GM10266 (cell line): ENCODE data around the gene CETN1.

Experiments
- DNase-seq: peaks from one replicate; pipeline ENCODE4 v3.0.0; 2012; ENCODE audit errors: extremely low spot score
- CTCF ChIP-seq: IDR thresholded peaks from 2 replicates; pipeline ENCODE4 v1.5.1; 2012; ENCODE audit warnings: mild to moderate bottlenecking, low read depth; ENCODE audit not compliant: control insufficient read depth, insufficient read depth; ENCODE audit errors: missing control alignments

Gene CETN1

DNA sequence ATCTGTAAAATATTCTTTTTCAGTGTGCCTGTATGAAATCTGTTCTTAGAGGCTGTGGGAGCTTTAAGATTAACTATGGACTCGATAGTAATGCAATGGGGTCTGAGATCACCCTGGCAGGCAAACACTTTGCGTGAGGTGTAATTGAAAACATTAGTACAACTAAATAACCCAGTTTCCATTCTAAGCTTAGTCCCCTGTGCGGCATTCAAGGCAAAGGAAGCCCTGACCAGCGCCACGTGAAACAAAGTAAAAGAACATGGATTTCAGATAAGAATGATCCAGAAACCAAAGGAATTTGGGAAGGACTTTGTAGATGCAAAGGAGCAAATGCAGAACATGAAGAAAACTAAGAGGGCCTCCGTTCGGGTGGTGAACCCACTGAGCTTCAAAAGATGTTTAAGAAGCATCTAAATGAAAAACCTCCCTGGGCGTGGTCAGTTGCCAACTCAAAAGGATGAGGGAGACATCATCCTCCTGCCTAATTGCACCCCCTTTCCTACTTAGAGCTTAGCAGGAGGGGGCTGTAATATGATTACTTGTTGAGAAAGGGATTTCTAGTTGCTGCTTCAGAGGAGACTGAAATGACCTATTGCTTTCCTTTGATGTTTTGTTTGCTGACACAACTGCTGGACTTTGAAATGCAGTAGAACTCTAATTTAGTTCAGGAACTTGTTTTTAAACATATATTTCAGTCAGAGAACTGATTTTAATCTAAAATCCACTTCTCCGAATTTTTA is 7.9 kb upstream of the CETN1 start:
- no peak for DNase-seq
- no peak for TF ChIP-seq CTCF

DNA sequence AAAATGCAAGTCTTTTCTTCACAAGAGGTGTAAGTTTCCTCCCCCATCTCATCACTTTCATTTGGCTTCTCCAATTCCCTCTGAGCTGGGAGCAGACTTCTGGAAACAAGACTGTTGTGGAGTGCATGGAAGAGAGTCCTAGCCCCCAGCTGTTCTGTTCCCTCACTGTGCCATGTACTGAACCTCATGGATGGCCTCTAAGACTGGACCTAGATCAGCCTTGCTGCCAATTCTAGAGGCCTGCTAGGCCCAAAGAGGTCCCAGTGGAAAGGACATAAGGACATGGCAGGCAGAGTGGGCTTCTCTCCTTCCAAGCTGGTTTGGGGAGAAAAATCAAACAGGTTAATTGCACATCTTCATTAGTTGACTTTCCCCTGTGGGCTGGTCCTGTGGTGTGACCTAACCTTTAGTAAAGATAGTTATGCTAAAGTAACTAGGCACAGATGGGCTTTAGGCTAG is 7.3 kb upstream of the CETN1 start:
- no peak for TF ChIP-seq CTCF

DNA sequence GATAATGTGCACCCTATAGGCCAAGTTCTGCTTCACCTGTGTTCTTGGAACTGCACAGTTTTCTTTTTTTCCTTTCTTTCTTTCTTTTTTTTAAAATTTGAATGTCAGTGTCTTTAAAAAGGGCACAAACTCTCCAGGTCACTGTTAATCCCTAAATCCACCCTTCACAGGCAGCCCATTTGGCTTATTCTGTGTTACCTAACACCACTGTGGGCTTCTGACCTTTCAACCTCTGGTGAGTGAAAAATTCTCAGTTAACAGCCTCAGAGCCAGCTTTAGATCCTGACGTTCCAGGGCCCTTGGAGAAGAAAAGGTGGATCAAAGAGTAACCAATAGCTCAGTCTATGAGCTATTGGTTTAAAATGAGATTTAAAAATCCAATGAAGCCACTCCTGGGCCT is 6.8 kb upstream of the CETN1 start:
- no peak for TF ChIP-seq CTCF
- DNase-seq, result no peak

More for the DNA sequence above, 7.3 kb upstream of the CETN1 start:
- no peak for DNase-seq

- DNase-seq, result no peak
- no peak for TF ChIP-seq CTCF
Observed at GRCh38 chr18:574149-574860, 5.9 kb upstream of the CETN1 start.

GRCh38 chr18:574865-575645 is 5.1 kb upstream of the CETN1 start:
- TF ChIP-seq CTCF, result no peak
- DNase-seq, result no peak

DNA sequence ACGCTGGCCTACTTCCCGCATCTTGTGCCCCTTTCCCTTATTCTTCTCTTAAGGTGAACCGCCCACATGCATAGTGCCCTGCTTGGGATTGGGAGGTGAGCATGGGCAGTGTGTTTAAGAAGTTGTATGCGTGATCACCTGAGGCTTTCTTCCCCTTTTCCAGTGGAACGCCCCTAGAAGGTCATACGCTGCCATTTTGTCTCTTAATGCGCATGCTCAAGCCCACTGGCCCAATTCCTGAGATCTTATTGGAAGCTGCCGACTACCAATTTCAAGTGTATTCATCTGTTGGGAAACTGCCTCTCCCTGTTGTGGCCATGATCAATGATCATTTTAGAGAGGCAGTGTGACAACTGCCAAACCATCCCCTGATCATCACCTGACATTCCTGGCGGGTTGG is 3.3 kb upstream of the CETN1 start:
- DNase-seq, result no peak
- TF ChIP-seq CTCF, result no peak
